Osteocyte (in vitro differentiated cells): ENCODE measurements around the gene SOX18. TPM values are rescaled to one million over a fixed set of nuclear protein-coding genes. Genes with fewer than 3 reads are reported as not detected.

ENCODE experiments used
- DNase-seq: peaks from one replicate; pipeline ENCODE4 v3.0.0; 2021; ENCODE audit warnings: mixed read lengths; ENCODE audit not compliant: unreplicated experiment; ENCODE audit errors: extremely low spot score
- H3K27ac Mint-ChIP-seq: one replicate; pipeline ENCODE4 v1.8.0; 2021; ENCODE audit warnings: mild to moderate bottlenecking, mixed read lengths; ENCODE audit not compliant: unreplicated experiment
- H3K27me3 Mint-ChIP-seq: one replicate; pipeline ENCODE4 v1.8.0; 2021; ENCODE audit warnings: mixed read lengths; ENCODE audit not compliant: unreplicated experiment
- H3K36me3 Mint-ChIP-seq: one replicate; pipeline ENCODE4 v1.8.0; 2021; ENCODE audit warnings: mixed read lengths; ENCODE audit not compliant: unreplicated experiment
- H3K4me1 Mint-ChIP-seq: one replicate; pipeline ENCODE4 v1.8.0; 2021; ENCODE audit warnings: mixed read lengths; ENCODE audit not compliant: unreplicated experiment
- H3K4me3 Mint-ChIP-seq: one replicate; pipeline ENCODE4 v1.8.0; 2021; ENCODE audit warnings: mild to moderate bottlenecking, moderate library complexity, mixed read lengths; ENCODE audit not compliant: unreplicated experiment
- H3K9me3 Mint-ChIP-seq: one replicate; pipeline ENCODE4 v1.8.0; 2021; ENCODE audit warnings: mixed read lengths; ENCODE audit not compliant: unreplicated experiment
- CTCF ChIP-seq: fragments of 200-600 bp; sonication (generic); IDR thresholded peaks from 2 replicates; pipeline ENCODE4 v1.5.0; 2021; ENCODE audit warnings: antibody characterized with exemption, mild to moderate bottlenecking, moderate library complexity
- total RNA-seq: library from RNA; stranded (reverse); gene quantifications from 2 replicates; pipeline ENCODE4 v1.2.1, GENCODE V29; 2021

The SOX18 gene
- total RNA-seq, 1 donor from 2014 or later = 1.2 TPM

GRCh38 chr20:64031822-64032314 lies 17.6 kb downstream of the SOX18 start:
- H3K36me3 Mint-ChIP-seq = peaks cover 34% of the 10 kb centered on the region
- no peak overlapping the region for H3K4me3 Mint-ChIP-seq
- no peaks in the 10 kb centered on the region for H3K9me3 Mint-ChIP-seq
- TF ChIP-seq CTCF = no peak
- no peaks in the 10 kb centered on the region for H3K4me1 Mint-ChIP-seq
- no peaks in the 10 kb centered on the region for H3K27me3 Mint-ChIP-seq
- no peak overlapping the region for H3K27ac Mint-ChIP-seq
- no peak for DNase-seq

GRCh38 chr20:64030371-64031134 lies 18.9 kb downstream of the SOX18 start:
- TF ChIP-seq CTCF = no peak
- H3K27ac Mint-ChIP-seq = no peak overlapping the region

GRCh38 chr20:64029293-64030117 lies 19.9 kb downstream of the SOX18 start:
- no peak overlapping the region for H3K4me3 Mint-ChIP-seq
- no peak for DNase-seq
- no peak for TF ChIP-seq CTCF
- H3K27me3 Mint-ChIP-seq = no peaks in the 10 kb centered on the region
- H3K27ac Mint-ChIP-seq = no peak overlapping the region
- H3K4me1 Mint-ChIP-seq = no peaks in the 10 kb centered on the region
- peaks cover 38% of the 10 kb centered on the region for H3K36me3 Mint-ChIP-seq
- no peaks in the 10 kb centered on the region for H3K9me3 Mint-ChIP-seq

More at GRCh38 chr20:64030371-64031134, 18.9 kb downstream of the SOX18 start:
- no peak overlapping the region for H3K4me3 Mint-ChIP-seq
- peaks cover 36% of the 10 kb centered on the region for H3K36me3 Mint-ChIP-seq
- no peaks in the 10 kb centered on the region for H3K9me3 Mint-ChIP-seq
- no peak for DNase-seq
- H3K4me1 Mint-ChIP-seq = no peaks in the 10 kb centered on the region
- no peaks in the 10 kb centered on the region for H3K27me3 Mint-ChIP-seq

GRCh38 chr20:64027981-64028685 lies 21.3 kb downstream of the SOX18 start:
- DNase-seq = no peak
- Mint-ChIP-seq H3K27ac (no peak overlapping the region), H3K4me3 (no peak overlapping the region), H3K4me1 (no peaks in the 10 kb centered on the region), H3K36me3 (peaks cover 46% of the 10 kb centered on the region), H3K27me3 (no peaks in the 10 kb centered on the region), H3K9me3 (no peaks in the 10 kb centered on the region)
- no peak for TF ChIP-seq CTCF
